Smooth muscle cell of the coronary artery (primary cell): ENCODE measurements around the gene TTC16. TPM values are rescaled to one million over a fixed set of nuclear protein-coding genes. Genes with fewer than 3 reads are reported as not detected.

ENCODE experiments used
- total RNA-seq: library from RNA; depleted of rRNA; stranded (reverse); fragments of >200 nt; gene quantifications from 2 replicates; pipeline ENCODE4 v1.2.3, GENCODE V29; 2014; ENCODE audit warnings: low replicate concordance

Gene TTC16
- under 0.01 TPM in 1 of 2 replicates, not detected in the other for total RNA-seq

GRCh38 chr9:127715470-127716337 lies at the start of gene TTC16, which contains the start of gene PTRH1:
TSS of gene TTC16 (plus strand) at chr9:127716079. CDS start at chr9:127716146, 67 bp downstream.
TSS of gene PTRH1 (minus strand) at chr9:127715663. CDS start at chr9:127715639, 24 bp downstream.

GRCh38 chr9:127706836-127707241 lies 9.0 kb upstream of the TTC16 start, which contains the start of gene CFAP157:
TSS of gene CFAP157 (plus strand) at chr9:127706988. CDS start at chr9:127707032, 44 bp downstream.

GRCh38 chr9:127734747-127735529 lies 19.1 kb downstream of the TTC16 start, which contains the start of gene TOR2A:
TSS of gene TOR2A (minus strand) at chr9:127735294. CDS start at chr9:127735270, 24 bp downstream.

GRCh38 chr9:127778280-127779135 lies 62.6 kb downstream of the TTC16 start, which contains the start of gene SH2D3C:
TSS of gene SH2D3C (minus strand) at chr9:127778666. CDS start at chr9:127778627, 39 bp downstream.

Other genes with a start within 250 kb of the TTC16 start
- 10.8 and 22.6 TPM in 2 replicates for gene STXBP1, start 103.8 kb upstream of the TTC16 start, total RNA-seq
- gene CFAP157, start 9.1 kb upstream of the TTC16 start, total RNA-seq, result under 0.01 TPM in 1 of 2 replicates, not detected in the other
- 13.7 and 41.3 TPM in 2 replicates for gene PTRH1, start 416 bp upstream of the TTC16 start, total RNA-seq
- gene TOR2A, start 19.2 kb downstream of the TTC16 start, total RNA-seq, result 2.0 and 2.8 TPM in 2 replicates
- gene SH2D3C, start 62.6 kb downstream of the TTC16 start, total RNA-seq, result 0.08 and 0.94 TPM in 2 replicates
- 41.5 and 66.2 TPM in 2 replicates for gene CDK9, start 70.0 kb downstream of the TTC16 start, total RNA-seq
- 82.5 and 90.2 TPM in 2 replicates for gene FPGS, start 86.8 kb downstream of the TTC16 start, total RNA-seq
- 10.4 and 33.5 TPM in 2 replicates for gene ENG, start 138.6 kb downstream of the TTC16 start, total RNA-seq
- 53.7 and 86.7 TPM in 2 replicates for gene AK1, start 161.6 kb downstream of the TTC16 start, total RNA-seq
- gene ST6GALNAC6, start 183.5 kb downstream of the TTC16 start, total RNA-seq, result 32.0 and 79.7 TPM in 2 replicates
- 22.9 and 44.7 TPM in 2 replicates for gene ST6GALNAC4, start 201.0 kb downstream of the TTC16 start, total RNA-seq
- 0.45 and 0.94 TPM in 2 replicates for gene PIP5KL1, start 214.7 kb downstream of the TTC16 start, total RNA-seq
- 7.1 and 8.6 TPM in 2 replicates for gene DPM2, start 221.8 kb downstream of the TTC16 start, total RNA-seq